ENCODE measurements around the gene ELFN1.
"Not testable (repeated sequence)": the region's sequence is repeated elsewhere in the genome, so short reads cannot be mapped to it uniquely, and the experiment has no call there.

Gene ELFN1

DNA sequence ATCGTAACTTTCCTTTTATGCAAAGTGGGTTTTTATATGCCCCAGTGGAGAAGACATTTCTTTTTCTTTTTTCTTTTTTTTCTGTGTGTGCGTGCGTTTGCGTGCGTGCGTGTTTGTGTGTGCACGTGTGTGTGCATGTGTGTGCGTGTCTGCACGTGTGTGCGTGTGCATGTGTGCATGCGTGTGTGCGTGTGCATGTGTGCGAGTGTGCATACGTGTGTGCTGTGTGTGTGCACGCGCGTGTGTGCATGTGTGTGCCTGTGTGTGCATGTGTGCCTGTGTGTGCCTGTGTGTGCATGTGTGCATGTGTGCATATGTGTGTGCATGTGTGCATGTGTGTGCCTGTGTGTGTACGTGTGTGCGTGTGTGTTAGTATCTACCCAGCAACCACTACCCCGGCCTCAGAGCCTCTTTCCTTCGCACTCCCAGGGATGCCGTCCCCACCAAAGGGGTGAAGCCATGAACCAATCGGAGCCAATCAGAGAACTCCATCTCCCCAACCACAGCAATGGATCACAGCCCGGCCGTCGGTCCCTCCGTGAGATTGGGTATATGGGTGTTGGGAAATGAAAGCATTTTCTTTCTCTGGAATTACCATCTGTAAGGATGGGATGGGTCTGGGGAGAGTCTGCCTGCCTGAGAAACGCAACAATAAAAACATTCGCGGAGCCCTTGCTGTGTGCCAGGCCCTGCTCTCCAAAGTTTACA, 92.3 kb downstream of the ELFN1 start:
- Histone ChIP-seq H2BK5ac (ENCODE audit: low read length) (no peak overlapping the region), H3K36me3 (ENCODE audit: control insufficient read depth, insufficient read depth, low read length) (no peaks in the 10 kb centered on the region), H3K27ac (ENCODE audit: low read depth, low read length) (no peak overlapping the region), H3K27me3 (ENCODE audit: insufficient read depth, low read length, poor library complexity) (no peaks in the 10 kb centered on the region), H2AK5ac (ENCODE audit: low read length) (no peak overlapping the region), H3K23ac (ENCODE audit: low read length) (no peak overlapping the region), H3K56ac (ENCODE audit: low read length) (no peak overlapping the region), H3K4me3 (ENCODE audit: low read length) (no peak overlapping the region), H4K5ac (ENCODE audit: low read length) (no peak overlapping the region), H2BK15ac (replicated peaks; ENCODE audit: low read depth) (no peak overlapping the region), H3K18ac (ENCODE audit: low read length) (no peak overlapping the region), H2BK120ac (ENCODE audit: low read depth, low read length) (no peak overlapping the region), H3K79me2 (ENCODE audit: control insufficient read depth, insufficient read depth, low read length) (no peaks in the 10 kb centered on the region), H3K79me1 (ENCODE audit: low read length) (no peaks in the 10 kb centered on the region), H3K9ac (ENCODE audit: low read length) (no peak overlapping the region), H3K4me1 (ENCODE audit: control insufficient read depth, low read depth, low read length) (no peaks in the 10 kb centered on the region), H3K4me2 (ENCODE audit: low read length) (no peak overlapping the region), H3K4ac (ENCODE audit: low read depth, low read length) (no peak overlapping the region), H4K8ac (ENCODE audit: low read depth, low read length) (no peak overlapping the region)
- no peak for DNase-seq
- WGBS (ENCODE audit: extremely low coverage, insufficient coverage, low lambda C conversion rate): no CpG with 5 or more reads among the region's 30 CpGs

GRCh38 chr7:1763033-1763432, 93.0 kb downstream of the ELFN1 start:
- Histone ChIP-seq H3K4me3 (ENCODE audit: low read length) (no peak overlapping the region), H2BK120ac (ENCODE audit: low read depth, low read length) (no peak overlapping the region)
- no peak for DNase-seq

GRCh38 chr7:1763911-1764310, 93.8 kb downstream of the ELFN1 start:
- H3K79me1 ChIP-seq (ENCODE audit: low read length); H3K4ac ChIP-seq (ENCODE audit: low read depth, low read length); H3K27me3 ChIP-seq (ENCODE audit: insufficient read depth, low read length, poor library complexity); H3K27ac ChIP-seq (ENCODE audit: low read depth, low read length); H4K5ac ChIP-seq (ENCODE audit: low read length); H3K4me1 ChIP-seq (ENCODE audit: control insufficient read depth, low read depth, low read length); H3K79me2 ChIP-seq (ENCODE audit: control insufficient read depth, insufficient read depth, low read length); H3K36me3 ChIP-seq (ENCODE audit: control insufficient read depth, insufficient read depth, low read length); H3K18ac ChIP-seq (ENCODE audit: low read length); H4K8ac ChIP-seq (ENCODE audit: low read depth, low read length); H2AK5ac ChIP-seq (ENCODE audit: low read length); H2BK5ac ChIP-seq (ENCODE audit: low read length); DNase-seq; H3K23ac ChIP-seq (ENCODE audit: low read length); H2BK15ac ChIP-seq (replicated peaks; ENCODE audit: low read depth); H3K4me3 ChIP-seq (ENCODE audit: low read length); H2BK120ac ChIP-seq (ENCODE audit: low read depth, low read length); H3K4me2 ChIP-seq (ENCODE audit: low read length); H3K9ac ChIP-seq (ENCODE audit: low read length); H3K56ac ChIP-seq (ENCODE audit: low read length): not testable (repeated sequence)
- WGBS (ENCODE audit: extremely low coverage, insufficient coverage, low lambda C conversion rate): no CpG with 5 or more reads among the region's 15 CpGs

More at GRCh38 chr7:1763033-1763432, 93.0 kb downstream of the ELFN1 start:
- H3K4me2 ChIP-seq (ENCODE audit: low read length): no peak overlapping the region
- no CpG with 5 or more reads among the region's 13 CpGs for WGBS (ENCODE audit: extremely low coverage, insufficient coverage, low lambda C conversion rate)
- H3K23ac ChIP-seq (ENCODE audit: low read length): no peak overlapping the region
- H3K9ac ChIP-seq (ENCODE audit: low read length): no peak overlapping the region
- H3K56ac ChIP-seq (ENCODE audit: low read length): no peak overlapping the region
- H3K4me1 ChIP-seq (ENCODE audit: control insufficient read depth, low read depth, low read length): no peaks in the 10 kb centered on the region
- H3K18ac ChIP-seq (ENCODE audit: low read length): no peak overlapping the region
- H4K5ac ChIP-seq (ENCODE audit: low read length): no peak overlapping the region
- H2BK15ac ChIP-seq (replicated peaks; ENCODE audit: low read depth): no peak overlapping the region
- no peak overlapping the region for H3K4ac ChIP-seq (ENCODE audit: low read depth, low read length)
- no peak overlapping the region for H4K8ac ChIP-seq (ENCODE audit: low read depth, low read length)
- no peak overlapping the region for H3K27ac ChIP-seq (ENCODE audit: low read depth, low read length)
- no peaks in the 10 kb centered on the region for H3K79me1 ChIP-seq (ENCODE audit: low read length)
- H3K36me3 ChIP-seq (ENCODE audit: control insufficient read depth, insufficient read depth, low read length): no peaks in the 10 kb centered on the region
- no peaks in the 10 kb centered on the region for H3K27me3 ChIP-seq (ENCODE audit: insufficient read depth, low read length, poor library complexity)
- H2AK5ac ChIP-seq (ENCODE audit: low read length): no peak overlapping the region
- no peaks in the 10 kb centered on the region for H3K79me2 ChIP-seq (ENCODE audit: control insufficient read depth, insufficient read depth, low read length)
- no peak overlapping the region for H2BK5ac ChIP-seq (ENCODE audit: low read length)

DNA sequence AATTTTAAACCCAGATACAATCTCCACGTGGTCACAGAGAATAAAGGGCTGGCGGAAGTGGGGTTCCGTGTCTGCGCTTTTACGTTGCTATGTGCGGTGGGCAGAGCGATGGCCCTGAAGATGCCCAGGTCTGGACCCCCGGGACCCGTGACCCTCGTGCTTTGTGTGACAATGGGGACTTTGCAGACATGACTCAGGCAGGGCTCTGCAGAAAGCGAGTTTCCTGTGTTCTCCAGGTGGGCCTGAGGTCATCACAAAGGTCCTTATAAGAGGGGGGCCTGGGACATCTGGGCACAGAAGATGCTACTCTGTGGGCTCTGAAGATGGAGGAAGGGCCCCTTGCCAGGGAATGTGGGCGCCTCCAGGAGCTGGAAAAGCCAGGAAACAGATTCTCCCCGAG, 95.3 kb downstream of the ELFN1 start:
- H2AK5ac ChIP-seq (ENCODE audit: low read length): no peak overlapping the region
- no peak overlapping the region for H4K5ac ChIP-seq (ENCODE audit: low read length)
- H3K23ac ChIP-seq (ENCODE audit: low read length): no peak overlapping the region
- H4K8ac ChIP-seq (ENCODE audit: low read depth, low read length): no peak overlapping the region
- H3K4ac ChIP-seq (ENCODE audit: low read depth, low read length): no peak overlapping the region
- no peaks in the 10 kb centered on the region for H3K36me3 ChIP-seq (ENCODE audit: control insufficient read depth, insufficient read depth, low read length)
- no peaks in the 10 kb centered on the region for H3K4me1 ChIP-seq (ENCODE audit: control insufficient read depth, low read depth, low read length)
- H3K18ac ChIP-seq (ENCODE audit: low read length): no peak overlapping the region
- H2BK15ac ChIP-seq (replicated peaks; ENCODE audit: low read depth): no peak overlapping the region
- H2BK5ac ChIP-seq (ENCODE audit: low read length): no peak overlapping the region
- no peaks in the 10 kb centered on the region for H3K27me3 ChIP-seq (ENCODE audit: insufficient read depth, low read length, poor library complexity)
- H2BK120ac ChIP-seq (ENCODE audit: low read depth, low read length): no peak overlapping the region
- H3K27ac ChIP-seq (ENCODE audit: low read depth, low read length): no peak overlapping the region
- no peaks in the 10 kb centered on the region for H3K79me1 ChIP-seq (ENCODE audit: low read length)
- H3K4me3 ChIP-seq (ENCODE audit: low read length): no peak overlapping the region
- H3K79me2 ChIP-seq (ENCODE audit: control insufficient read depth, insufficient read depth, low read length): no peaks in the 10 kb centered on the region
- no peak overlapping the region for H3K9ac ChIP-seq (ENCODE audit: low read length)
- WGBS (ENCODE audit: extremely low coverage, insufficient coverage, low lambda C conversion rate): no CpG with 5 or more reads among the region's 13 CpGs
- DNase-seq: no peak
- H3K56ac ChIP-seq (ENCODE audit: low read length): no peak overlapping the region
- no peak overlapping the region for H3K4me2 ChIP-seq (ENCODE audit: low read length)

GRCh38 chr7:1767524-1767923, 97.4 kb downstream of the ELFN1 start:
- H3K4me1 ChIP-seq (ENCODE audit: control insufficient read depth, low read depth, low read length): no peaks in the 10 kb centered on the region
- no peak overlapping the region for H3K23ac ChIP-seq (ENCODE audit: low read length)
- H2AK5ac ChIP-seq (ENCODE audit: low read length): no peak overlapping the region
- H3K18ac ChIP-seq (ENCODE audit: low read length): no peak overlapping the region
- H3K27ac ChIP-seq (ENCODE audit: low read depth, low read length): no peak overlapping the region
- no peaks in the 10 kb centered on the region for H3K36me3 ChIP-seq (ENCODE audit: control insufficient read depth, insufficient read depth, low read length)
- WGBS (ENCODE audit: extremely low coverage, insufficient coverage, low lambda C conversion rate): no CpG with 5 or more reads among the region's 10 CpGs
- no peaks in the 10 kb centered on the region for H3K79me1 ChIP-seq (ENCODE audit: low read length)
- peak; percentile 63 for DNase-seq
- no peak overlapping the region for H4K5ac ChIP-seq (ENCODE audit: low read length)
- no peaks in the 10 kb centered on the region for H3K27me3 ChIP-seq (ENCODE audit: insufficient read depth, low read length, poor library complexity)
- H4K8ac ChIP-seq (ENCODE audit: low read depth, low read length): no peak overlapping the region
- H3K4me2 ChIP-seq (ENCODE audit: low read length): no peak overlapping the region
- H2BK5ac ChIP-seq (ENCODE audit: low read length): no peak overlapping the region
- no peaks in the 10 kb centered on the region for H3K79me2 ChIP-seq (ENCODE audit: control insufficient read depth, insufficient read depth, low read length)
- no peak overlapping the region for H2BK15ac ChIP-seq (replicated peaks; ENCODE audit: low read depth)
- no peak overlapping the region for H3K56ac ChIP-seq (ENCODE audit: low read length)
- H3K4me3 ChIP-seq (ENCODE audit: low read length): no peak overlapping the region
- no peak overlapping the region for H3K4ac ChIP-seq (ENCODE audit: low read depth, low read length)
- no peak overlapping the region for H2BK120ac ChIP-seq (ENCODE audit: low read depth, low read length)
- no peak overlapping the region for H3K9ac ChIP-seq (ENCODE audit: low read length)

GRCh38 chr7:1768832-1769231, 98.8 kb downstream of the ELFN1 start:
- H3K79me1 ChIP-seq (ENCODE audit: low read length): no peaks in the 10 kb centered on the region
- no peak overlapping the region for H2BK120ac ChIP-seq (ENCODE audit: low read depth, low read length)
- H2BK5ac ChIP-seq (ENCODE audit: low read length): no peak overlapping the region
- H3K4me1 ChIP-seq (ENCODE audit: control insufficient read depth, low read depth, low read length): no peaks in the 10 kb centered on the region
- H3K4me3 ChIP-seq (ENCODE audit: low read length): no peak overlapping the region
- no peak overlapping the region for H3K9ac ChIP-seq (ENCODE audit: low read length)
- no peak overlapping the region for H3K27ac ChIP-seq (ENCODE audit: low read depth, low read length)
- H3K18ac ChIP-seq (ENCODE audit: low read length): no peak overlapping the region
- H3K56ac ChIP-seq (ENCODE audit: low read length): no peak overlapping the region
- DNase-seq: peak; percentile 57
- H3K27me3 ChIP-seq (ENCODE audit: insufficient read depth, low read length, poor library complexity): no peaks in the 10 kb centered on the region
- H3K4ac ChIP-seq (ENCODE audit: low read depth, low read length): no peak overlapping the region
- H3K4me2 ChIP-seq (ENCODE audit: low read length): no peak overlapping the region
- WGBS (ENCODE audit: extremely low coverage, insufficient coverage, low lambda C conversion rate): no CpG with 5 or more reads among the region's 7 CpGs
- no peaks in the 10 kb centered on the region for H3K79me2 ChIP-seq (ENCODE audit: control insufficient read depth, insufficient read depth, low read length)
- H3K36me3 ChIP-seq (ENCODE audit: control insufficient read depth, insufficient read depth, low read length): no peaks in the 10 kb centered on the region
- H2AK5ac ChIP-seq (ENCODE audit: low read length): no peak overlapping the region
- no peak overlapping the region for H4K8ac ChIP-seq (ENCODE audit: low read depth, low read length)
- no peak overlapping the region for H2BK15ac ChIP-seq (replicated peaks; ENCODE audit: low read depth)
- no peak overlapping the region for H3K23ac ChIP-seq (ENCODE audit: low read length)
- H4K5ac ChIP-seq (ENCODE audit: low read length): no peak overlapping the region

Data from mesendoderm (in vitro differentiated cells).